HG02623 (cell line): ENCODE data around the gene STK16.

Source experiments
- ATAC-seq: cut with Tn5 transposase; IDR thresholded peaks from one replicate; pipeline ENCODE4 v1.9.1; 2021; ENCODE audit warnings: moderate library complexity; ENCODE audit not compliant: unreplicated experiment

STK16 gene

DNA sequence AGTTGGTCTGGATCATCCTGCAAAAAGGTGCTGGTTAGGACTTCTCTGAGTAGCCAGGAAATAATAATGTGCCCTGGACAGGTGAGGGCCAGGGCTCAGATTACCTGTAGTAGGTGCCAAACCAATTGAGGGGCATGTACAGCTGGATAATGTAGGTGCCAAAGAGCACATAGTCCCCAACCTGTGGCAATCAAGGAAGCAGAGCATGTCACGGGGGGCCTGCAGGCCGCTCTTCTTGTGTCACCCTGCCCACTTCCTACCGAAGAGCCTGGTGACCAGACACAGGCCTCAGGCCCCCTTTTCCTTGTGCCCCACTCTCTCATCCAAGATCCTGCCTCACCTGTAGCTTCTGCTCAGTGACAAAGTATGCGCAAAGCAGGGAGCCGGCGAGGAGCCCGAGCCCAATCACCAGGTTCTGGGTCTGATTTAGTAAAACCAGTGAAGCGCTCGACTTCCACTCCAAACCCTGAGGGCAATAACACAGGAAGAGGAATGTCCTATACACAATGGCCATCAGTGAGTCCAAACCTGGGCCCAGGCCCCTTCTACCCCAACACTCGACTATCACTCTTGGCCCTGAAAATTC lies 31.7 kb upstream of the STK16 start:
- ATAC-seq = no peak

DNA sequence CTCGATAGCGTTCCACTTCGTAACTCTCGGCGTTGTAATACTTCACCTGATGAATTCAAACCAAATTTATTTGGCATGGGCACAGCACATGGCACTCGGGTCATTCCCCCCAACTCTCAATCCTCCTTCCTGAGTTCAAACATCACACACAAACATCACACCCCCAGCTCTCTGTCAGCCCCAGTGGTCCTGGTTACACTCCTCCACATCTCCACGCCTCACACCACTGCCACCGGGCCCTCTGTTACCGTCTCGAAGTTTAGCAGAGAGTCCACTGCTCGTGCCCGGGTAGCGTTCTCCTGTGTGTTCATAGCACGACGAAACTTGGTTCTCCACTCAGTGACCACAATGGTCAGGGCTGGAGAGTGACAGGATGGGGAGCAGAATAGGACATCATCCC lies 31.1 kb upstream of the STK16 start:
- ATAC-seq = no peak

DNA sequence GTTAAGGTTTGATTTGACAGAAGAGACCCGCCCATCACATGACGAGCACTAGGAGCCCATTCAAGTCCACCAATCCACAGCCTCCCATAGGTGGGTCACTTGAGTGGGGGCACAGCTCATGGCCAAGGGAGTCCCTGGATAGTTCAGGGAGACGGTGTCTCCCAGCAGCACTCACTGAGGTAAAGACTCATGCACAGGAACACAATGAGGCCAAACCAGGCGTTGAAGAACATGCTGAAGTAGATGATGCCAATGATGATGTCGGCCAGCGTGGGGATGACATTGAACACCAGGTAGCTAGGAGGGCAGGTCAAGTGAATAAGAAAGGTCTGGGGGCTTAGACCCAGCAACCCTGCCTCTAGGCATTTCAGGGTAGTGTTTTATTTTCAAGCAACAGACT lies 30.5 kb upstream of the STK16 start:
- ATAC-seq = no peak

DNA sequence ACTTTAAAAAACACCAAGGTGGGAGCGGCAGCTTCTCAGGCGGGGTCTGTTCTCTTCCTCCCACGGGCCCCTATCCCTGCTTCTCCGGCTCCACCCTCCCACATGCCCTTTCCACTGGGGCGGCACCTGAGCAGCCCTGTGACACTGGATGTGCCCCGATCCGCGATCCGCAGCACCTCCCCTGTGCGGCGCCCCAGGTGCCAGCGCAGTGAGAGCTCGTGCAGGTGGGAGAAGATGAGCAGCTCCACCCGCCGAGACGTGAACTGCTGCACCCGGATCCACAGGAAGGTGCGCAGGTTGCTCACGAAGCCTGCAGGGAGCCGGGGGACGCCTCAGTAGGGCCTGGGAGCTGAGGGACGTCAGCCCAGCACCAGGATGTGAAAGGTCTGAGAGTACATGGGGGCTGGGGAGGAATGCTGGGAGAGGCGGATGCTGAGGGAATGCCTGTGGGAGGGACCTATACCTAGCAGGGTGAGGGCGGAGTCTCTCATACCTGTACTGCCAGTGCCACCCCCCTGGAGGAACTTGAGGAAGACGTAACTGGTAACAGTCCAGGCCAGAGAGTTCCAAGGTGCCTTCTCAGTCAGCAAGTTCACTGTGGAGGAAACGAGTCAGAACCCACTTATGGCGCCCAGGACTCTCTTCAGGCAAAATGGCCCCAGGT lies 29.3 kb upstream of the STK16 start:
- ATAC-seq = no peak

DNA sequence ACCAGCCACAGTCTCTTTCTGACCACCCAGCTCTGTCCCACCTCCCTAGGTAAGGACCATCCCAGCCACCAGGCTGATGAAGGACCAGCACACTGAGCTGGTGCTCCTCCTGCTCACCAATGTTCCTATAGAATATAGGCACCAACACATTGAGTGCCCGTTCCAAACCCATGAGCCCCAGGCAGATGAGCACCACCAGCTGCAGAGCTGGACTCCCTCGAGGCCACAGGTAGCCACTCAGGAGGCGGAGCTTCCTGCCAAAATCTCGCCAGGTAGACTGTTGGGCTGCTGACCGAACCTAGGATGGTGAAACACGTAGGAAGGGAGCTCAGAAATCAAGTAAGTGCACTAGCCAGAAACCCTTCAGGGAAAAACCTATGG lies 28.8 kb upstream of the STK16 start:
- no peak for ATAC-seq

DNA sequence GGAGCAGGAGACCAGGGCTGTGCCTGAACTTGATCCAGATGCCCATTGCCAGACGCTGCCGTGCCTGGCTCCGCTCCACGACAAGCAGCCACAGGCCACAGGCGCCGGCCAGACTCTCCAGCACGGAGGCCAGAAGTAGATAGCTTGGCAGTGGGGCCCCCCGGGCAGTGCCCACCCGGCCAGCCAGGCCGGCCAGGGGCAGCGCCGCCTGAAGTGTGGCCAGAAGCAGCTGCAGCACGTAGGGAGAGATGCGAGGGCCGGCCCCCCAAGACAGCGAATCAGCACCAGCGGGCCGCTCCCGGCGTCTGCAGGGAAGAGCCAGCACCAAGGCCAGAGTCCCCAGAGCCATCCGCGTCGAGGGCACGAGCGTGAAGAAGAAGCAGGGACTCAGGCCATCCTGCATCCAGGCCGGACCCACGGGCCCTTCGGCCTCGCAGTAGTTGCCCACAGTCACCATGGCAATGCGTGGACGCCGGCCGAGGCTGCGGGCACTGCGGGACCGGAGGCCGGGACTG lies 27.0 kb upstream of the STK16 start:
- peak; percentile 18 for ATAC-seq

DNA sequence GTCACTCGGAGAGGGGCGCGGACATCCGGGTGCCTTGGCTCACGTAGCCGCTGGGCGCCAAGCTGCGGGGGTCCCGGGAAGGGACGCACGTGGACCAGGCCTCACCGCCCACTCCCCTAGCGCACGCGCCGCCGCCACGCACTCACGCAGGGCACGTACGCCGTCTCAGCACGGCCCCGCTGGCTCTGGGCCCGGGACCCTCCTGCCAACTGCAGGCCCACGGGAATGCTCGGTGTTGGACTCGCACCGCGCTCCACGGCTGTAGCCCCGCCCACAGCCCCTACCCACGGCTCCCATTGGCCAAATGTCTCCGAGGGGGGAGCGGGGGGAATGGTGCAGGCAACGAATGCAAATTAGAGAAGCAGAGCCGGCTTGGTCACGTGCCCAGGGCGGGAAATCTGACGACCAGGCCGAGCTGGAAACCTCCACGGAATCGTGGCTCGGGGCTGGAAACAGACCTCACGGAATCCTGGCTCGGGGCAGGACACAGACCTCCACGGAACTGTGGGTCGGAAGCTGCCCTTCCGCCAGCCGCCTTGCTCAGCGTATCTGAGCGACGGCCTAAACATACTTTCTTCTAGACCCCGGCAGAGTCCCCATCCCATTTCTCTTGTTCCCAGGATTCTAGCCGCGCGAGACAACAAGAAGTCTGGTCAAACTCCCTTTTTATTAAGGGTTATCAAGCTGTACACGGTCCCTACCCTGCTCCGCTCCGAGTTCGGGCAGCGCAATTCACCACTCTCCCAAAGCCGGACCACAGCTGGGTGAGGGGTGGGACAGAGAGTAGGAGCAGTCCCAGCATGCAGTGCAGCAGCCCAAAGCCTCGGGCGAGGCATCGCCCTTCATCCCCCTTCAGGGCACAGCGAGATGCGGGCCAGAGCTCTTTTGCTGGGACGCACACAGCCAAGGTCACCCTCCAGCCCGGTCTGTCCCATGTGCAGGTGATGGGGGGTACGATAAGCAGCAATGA lies 26.3 kb upstream of the STK16 start, which contains the start of gene ABCB6:
Gene ABCB6 (minus strand): TSS at position 227 of the 970 bp plus-strand sequence. CDS start 285 bp downstream, outside the sequence.
- ATAC-seq = peak; percentile 72

DNA sequence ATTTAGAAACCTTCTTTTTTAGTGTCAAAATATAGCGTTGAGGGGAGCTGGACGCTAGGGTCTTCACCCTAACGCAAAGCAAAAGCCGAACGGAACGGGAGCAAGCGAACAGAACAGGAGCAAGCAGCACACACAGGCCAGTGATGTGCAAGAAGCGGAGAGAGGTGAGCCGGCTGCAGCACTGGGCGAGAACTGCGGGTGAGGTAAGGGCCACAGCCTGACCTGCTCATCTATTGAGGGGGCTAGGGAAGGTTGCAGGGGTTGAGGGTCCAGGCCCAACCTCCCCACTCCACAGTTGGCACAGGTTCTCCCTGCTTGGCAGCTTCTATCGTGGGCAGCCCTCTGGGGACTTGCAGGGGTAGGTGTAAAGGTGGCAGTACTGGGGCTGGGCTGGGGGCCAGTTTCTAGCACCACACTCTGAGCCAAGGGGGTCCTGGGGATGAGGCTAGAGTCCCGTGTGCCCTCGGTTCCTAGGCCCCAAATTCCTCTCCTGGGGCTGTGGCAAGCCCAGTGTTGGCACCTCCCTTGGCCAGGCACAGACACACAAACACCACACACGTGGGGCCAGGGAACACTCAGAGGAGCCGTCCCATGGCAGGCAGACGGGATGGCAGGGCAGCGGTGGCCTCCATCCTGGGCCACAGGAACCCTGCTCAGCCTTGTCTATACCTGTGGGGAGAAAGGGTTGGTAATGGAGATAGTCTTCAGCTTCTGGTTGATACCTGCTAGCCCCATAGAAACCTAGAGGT lies 25.3 kb upstream of the STK16 start:
- ATAC-seq = no peak

DNA sequence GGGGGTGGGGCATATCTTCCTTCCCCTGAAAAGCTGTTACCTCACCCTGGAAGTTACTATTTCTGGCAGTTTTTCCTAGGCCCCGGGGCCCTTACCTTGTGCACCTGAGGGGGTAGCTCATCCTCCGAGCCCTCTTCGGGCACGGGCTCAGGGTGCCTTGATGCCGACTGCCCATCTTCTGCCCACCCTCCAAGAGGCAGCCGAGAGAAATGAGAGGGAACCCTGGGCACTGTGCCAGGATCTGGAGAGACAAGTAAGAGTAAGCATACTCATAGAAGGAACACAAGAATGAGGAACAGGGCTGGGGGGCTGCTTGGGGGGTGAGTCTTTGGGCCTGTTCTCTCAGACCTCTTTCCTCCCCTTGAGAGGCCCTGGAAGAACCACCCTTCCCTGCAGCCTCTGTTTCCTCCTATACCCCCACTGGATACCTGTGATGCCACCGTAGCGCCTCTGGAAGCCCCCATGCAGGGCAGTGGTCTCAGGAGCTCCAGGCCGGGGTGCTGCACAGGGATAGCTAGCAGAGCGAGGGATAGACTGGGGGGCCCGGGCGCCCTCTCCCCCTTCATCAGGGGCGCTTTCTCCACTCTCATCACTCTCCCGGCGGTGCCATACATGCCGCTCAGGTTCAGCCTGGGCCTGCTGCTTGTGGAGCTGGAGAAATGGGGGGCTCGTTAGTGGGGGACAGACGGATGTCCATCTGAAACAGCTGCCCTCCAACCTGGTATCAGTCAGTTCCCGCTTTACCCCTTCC lies 24.5 kb upstream of the STK16 start:
- no peak for ATAC-seq

DNA sequence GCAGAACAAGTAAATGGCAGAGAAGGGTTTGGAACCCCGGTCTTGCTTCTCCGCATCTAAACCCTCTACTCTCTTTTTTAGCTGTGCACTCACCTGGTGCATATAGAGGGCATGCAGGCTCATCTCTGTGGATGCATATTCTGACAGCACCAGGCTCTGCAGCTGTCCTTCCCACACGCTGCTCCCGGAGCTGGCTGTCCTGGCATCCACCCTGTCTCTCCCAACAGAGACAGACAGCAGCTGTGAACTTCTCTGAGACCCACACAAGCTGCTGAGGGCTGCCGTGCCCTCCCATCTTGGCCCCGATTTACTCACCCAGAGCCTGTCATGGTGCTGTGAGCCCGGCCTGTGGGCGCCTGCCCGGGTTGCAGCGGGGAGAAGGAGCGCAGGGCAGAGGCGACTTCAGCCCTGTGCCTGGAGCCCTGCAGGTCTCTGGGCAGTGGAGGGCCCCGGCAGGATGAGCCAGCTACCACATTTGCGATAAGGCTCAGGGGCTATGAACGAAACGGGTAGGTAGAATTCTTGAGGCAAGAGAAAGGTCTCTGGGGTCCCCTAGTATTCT lies 23.2 kb upstream of the STK16 start:
- ATAC-seq = no peak

DNA sequence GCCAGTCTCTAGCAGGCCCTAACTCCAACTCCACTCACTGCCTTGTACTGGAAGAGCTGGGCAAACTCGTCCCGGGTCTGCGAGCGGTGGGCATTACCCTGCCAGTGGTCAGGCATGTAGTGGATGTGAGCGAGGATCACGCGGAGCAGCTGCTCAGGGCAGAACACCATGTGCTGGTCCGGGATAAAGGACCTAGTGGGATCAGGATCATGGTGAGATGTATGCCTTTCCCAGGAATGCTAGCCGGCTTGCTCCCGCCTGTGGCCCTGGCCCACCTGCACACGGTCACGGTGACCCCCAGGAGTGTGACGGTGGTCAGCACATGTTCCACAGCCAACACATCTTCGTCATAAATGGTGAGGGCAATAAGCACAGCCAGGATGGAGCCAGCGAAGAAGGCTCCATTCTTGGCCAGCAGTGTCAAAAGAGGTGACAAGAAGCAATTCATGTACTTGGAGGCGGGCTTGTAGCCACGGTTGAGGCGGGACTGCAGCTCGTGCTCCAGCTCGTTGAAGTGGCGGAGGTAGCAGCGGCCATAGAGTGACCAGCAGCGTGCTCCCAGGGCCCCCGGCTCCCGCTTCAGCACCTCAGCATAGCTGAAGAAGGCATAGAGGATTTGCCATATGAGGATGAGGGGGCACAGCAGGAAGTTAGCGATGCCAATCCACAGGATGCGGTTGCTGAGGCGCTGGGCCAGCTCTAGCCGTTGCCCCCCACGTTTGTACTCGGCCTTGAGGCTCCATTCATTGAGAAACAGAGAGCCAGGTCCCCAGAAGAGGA lies 21.3 kb upstream of the STK16 start:
- ATAC-seq = no peak

DNA sequence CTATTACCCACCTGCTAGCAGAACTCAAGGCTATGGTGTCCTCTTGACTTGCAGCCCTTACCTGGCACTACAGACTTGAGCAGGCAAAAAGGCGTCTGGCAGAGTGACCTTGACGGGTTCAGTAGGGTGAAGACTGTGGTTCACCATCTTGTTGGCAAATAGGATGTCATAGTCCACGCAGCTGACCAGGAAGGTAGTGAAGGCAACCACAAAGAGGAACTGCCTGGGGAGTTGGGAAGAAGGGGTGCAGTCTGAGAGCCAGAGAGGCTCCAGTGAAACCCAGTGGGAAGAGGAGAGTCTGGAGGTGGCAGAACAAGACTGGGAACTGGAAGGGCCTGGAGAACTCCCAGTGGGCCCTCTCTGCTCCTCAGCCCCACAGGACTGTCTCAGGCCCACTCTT lies 19.9 kb upstream of the STK16 start:
- ATAC-seq = no peak

DNA sequence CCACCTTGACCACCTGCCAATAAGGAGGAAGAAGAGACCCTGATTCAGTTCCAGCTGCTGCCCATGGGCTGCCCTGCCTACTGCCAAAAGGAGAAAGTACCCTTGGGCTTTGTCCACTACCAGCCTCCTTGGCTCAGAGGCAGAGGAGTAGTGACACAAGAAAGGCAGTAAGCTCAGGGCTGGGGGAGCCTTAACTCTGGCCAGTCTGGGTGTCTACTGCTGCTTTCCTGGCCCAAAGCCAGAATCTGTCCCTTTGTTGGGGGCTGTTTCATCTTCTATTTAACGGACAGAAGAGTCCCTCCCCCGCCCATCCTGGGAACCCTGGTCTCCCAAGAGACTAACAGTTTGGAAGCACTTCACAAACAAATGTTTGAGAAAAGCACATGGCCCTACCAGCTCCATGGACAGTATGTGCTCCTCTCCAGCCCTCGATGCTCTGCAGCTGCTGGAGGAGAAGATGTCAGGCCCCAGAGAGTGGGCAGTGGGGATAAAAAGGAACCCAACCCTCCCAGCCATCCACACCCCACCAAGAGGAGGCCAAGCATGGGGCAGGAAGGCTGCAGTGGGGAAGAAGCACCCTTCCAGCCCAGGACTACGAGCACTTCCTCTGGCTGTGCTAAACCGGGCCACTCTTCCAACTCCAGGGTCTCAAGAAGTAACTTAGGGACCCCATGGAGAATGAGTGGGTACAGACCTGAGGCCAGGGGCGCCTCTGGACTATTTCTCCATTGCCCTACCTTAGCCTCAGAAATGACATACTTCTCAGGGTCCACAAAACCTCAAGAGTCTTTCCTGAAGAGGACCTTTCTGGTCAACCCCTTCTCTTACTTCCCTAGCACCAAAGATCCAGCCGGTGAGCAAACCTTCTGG lies 17.0 kb upstream of the STK16 start:
- ATAC-seq = no peak

DNA sequence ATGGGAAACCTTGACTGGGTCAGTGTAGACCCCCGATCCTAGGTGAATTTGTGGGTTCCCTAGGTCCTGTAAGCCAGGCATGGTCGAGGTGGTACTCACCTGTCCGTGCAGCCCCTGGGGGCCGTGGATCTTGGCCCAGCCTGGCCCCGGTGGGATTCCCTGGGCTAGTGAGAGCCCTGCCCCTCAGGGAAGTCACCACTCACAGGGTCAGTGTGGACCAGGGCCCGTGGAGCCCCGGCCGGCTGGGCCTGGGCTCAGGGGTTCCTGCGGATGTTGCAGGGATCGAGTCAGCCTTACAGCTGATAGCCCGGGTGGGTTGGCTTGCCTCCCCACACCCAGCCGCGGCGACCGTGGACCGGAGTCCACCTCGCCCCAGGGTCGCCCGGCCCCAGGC lies 16.4 kb upstream of the STK16 start:
- ATAC-seq = peak; percentile 9

DNA sequence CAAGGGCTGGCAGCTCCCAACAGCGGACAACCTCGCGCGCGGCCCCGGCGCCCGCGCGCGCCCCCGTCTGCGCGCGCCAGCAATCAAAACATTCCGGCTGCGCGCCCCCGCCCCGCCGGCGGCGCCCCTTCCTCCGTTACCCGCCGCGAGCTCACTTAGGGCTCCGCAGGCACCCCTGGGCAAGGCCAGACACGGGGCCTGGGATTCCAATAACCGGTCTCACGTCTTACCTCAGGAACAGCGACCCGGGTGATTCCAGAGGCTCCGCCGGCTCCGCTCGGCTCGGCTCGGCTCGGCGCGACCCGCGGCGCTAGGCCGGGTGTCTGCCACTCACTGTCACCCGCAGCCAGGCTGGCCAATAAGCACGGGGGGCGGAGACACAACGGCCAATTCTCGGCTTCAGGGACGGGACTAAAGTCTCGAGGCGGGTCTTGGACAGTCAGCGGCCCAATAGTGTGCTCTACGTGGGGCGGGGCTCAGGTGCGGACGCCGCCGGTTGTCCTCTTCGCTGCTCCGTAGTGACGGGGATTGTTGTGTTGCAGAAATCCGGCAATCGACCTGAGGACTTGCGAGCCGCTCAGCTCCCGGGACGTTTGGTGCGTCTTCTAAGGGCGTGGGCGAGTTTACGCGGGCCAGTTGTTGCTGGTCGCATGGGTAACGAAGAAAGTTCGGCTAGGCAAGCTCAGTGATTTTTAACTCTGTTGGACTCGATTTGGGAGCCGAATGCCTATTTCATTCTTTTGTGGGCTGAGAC lies 15.8 kb upstream of the STK16 start, which contains the start of the genes ANKZF1 and ATG9A:
Gene ANKZF1 (plus strand): TSS at position 502 of the 754 bp plus-strand sequence. CDS start 452 bp downstream, outside the sequence.
Gene ATG9A (minus strand): TSS at position 332 of the 754 bp plus-strand sequence. CDS start 1,612 bp downstream, outside the sequence.
- ATAC-seq = peak; percentile 96

DNA sequence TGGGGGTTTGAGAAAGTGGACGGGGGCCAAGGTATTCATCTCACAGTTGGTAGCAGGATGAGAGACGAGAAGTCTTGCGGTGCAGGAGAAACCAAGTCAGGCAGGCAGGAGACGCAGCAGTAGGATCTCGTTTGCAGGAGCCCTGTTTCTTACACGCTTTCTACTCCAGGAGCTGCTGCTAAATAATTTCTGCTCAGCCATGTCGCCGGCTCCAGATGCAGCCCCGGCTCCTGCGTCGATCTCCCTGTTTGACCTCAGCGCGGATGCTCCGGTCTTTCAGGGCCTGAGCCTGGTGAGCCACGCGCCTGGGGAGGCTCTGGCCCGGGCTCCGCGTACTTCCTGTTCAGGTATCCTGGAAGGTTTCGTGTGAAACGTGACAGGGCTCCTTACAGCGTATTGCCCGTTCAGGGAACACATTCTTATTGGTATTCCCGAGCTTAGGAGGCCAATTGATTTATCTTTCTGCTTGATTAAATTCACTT lies 15.2 kb upstream of the STK16 start:
- peak; percentile 1 for ATAC-seq

DNA sequence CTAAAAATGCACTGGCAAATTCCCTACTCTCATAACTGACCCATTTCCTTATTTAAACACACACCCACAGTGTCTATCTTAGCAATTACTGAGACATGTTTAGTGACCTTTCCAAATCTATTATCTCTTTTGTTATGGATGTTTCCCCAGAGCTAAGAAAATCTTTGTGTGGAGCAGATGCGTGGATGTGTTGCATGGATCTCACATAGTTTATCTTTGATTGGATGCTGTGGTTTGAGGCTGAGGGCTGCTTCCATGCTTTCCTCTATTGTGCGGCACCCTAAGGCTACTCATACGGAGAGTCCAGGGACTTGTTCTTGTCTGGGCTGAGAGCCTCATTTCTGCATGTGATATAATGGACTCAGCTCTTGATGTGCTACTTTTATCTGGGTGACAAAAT lies 10.9 kb upstream of the STK16 start:
- ATAC-seq = no peak
